Left colon (tissue), 2 donors: ENCODE results near the gene CD82. TPM values are rescaled to one million over a fixed set of nuclear protein-coding genes. Genes with fewer than 3 reads are reported as not detected.

Source experiments
- ATAC-seq: fragments of 200-7000 bp; cut with Tn5 transposase; one replicate; pipeline ENCODE4 v1.9.1; 2020; ENCODE audit warnings: mild to moderate bottlenecking, moderate library complexity
- DNase-seq, 2 donors: peaks; one replicate each; pipeline ENCODE4 v3.0.0-alpha.2; 2020
- intact Hi-C, 2 donors: fragments of 100-400 bp; cut with DNase I in 1 of 2; cut with micrococcal nuclease in 1 of 2; formaldehyde crosslinking; loops; one replicate each; pipeline versions ENCODE4 v1.11.2 to v1.14.0; 2022; cut with DNase I, micrococcal nuclease
- total RNA-seq, 2 donors: library from RNA; stranded (reverse); fragmentation: NEBNext Ultra II Directional; extraction: Animal tissue kit (Norgen Biotek cat#: 25700); gene quantifications; one replicate each; pipeline ENCODE4 v1.2.1, GENCODE V29; 2021
- donor health status: DM: no; HTN: no; CAD: no.
- donor health status: DM: yes; HTN: yes; CAD: no.

Gene CD82
- total RNA-seq, 2 donors from 2014 or later = 30.0 to 36.1 TPM

GRCh38 chr11:44607987-44608386 lies 42.5 kb downstream of the CD82 start:
- ATAC-seq = peak; percentile 22
- DNase-seq = no peak

GRCh38 chr11:44608651-44608990 lies 43.2 kb downstream of the CD82 start:
- DNase-seq (no peak), ATAC-seq (no peak)
- intact Hi-C loops = no loop called here

More at GRCh38 chr11:44607987-44608386, 42.5 kb downstream of the CD82 start:
- intact Hi-C loops = no loop called here

- DNase-seq (no peak), ATAC-seq (peak; percentile 34)
- intact Hi-C loops = no loop called here
These were observed 43.7 kb downstream of the CD82 start for GRCh38 chr11:44608991-44609782.

- intact Hi-C loops = no loop called here
- DNase-seq (no peak), ATAC-seq (no peak)
These were observed 44.3 kb downstream of the CD82 start for GRCh38 chr11:44609783-44610155.

- DNase-seq = no peak
- no peak for ATAC-seq
- intact Hi-C loops = no loop called here
These were observed 44.9 kb downstream of the CD82 start for GRCh38 chr11:44610186-44610955.

GRCh38 chr11:44611088-44611487 lies 45.6 kb downstream of the CD82 start:
- ATAC-seq (no peak), DNase-seq (no peak)
- intact Hi-C loops = no loop called here

GRCh38 chr11:44611687-44612434 lies 46.4 kb downstream of the CD82 start:
- ATAC-seq (no peak), DNase-seq (no peak)
- intact Hi-C loops = no loop called here

- ATAC-seq = no peak
- no peak for DNase-seq
- intact Hi-C loops = no loop called here
These were observed 47.7 kb downstream of the CD82 start for GRCh38 chr11:44613153-44613552.

GRCh38 chr11:44614281-44614775 lies 48.9 kb downstream of the CD82 start:
- ATAC-seq = no peak
- intact Hi-C loops = no loop called here
- DNase-seq = no peak

GRCh38 chr11:44615041-44615755 lies 49.7 kb downstream of the CD82 start:
- no peak for DNase-seq

GRCh38 chr11:44615913-44616791 lies 50.7 kb downstream of the CD82 start:
- DNase-seq (peak; percentile 5 to 7), ATAC-seq (no peak)
- intact Hi-C loops = loop anchor here (1.0 to 5.0 kb wide), 3 partner anchors 59 to 296 kb away; no protein-coding TSS in a partner anchor

More at GRCh38 chr11:44615041-44615755, 49.7 kb downstream of the CD82 start:
- intact Hi-C loops = loop anchor here (1.0 to 5.0 kb wide), 3 partner anchors 58 to 297 kb away; no protein-coding TSS in a partner anchor
- no peak for ATAC-seq

- intact Hi-C loops = loop anchor here (5.0 kb wide), 2 partner anchors 61 to 294 kb away; no protein-coding TSS in a partner anchor
- ATAC-seq (no peak), DNase-seq (peak in 1 of 2 donors; percentile 24)
These were observed 52.4 kb downstream of the CD82 start for GRCh38 chr11:44617671-44618461.

- no peak for ATAC-seq
- intact Hi-C loops = loop anchor here (5.0 kb wide), 2 partner anchors 61 to 294 kb away; no protein-coding TSS in a partner anchor
These were observed 53.3 kb downstream of the CD82 start for GRCh38 chr11:44618561-44619425.

GRCh38 chr11:44620328-44620725 lies 54.9 kb downstream of the CD82 start:
- DNase-seq (peak in 1 of 2 donors; percentile 18), ATAC-seq (no peak)
- intact Hi-C loops = loop anchor here in 1 of 2 donors (10.0 kb wide), 1 partner anchor 294 kb away; no protein-coding TSS in a partner anchor

More at GRCh38 chr11:44618561-44619425, 53.3 kb downstream of the CD82 start:
- DNase-seq = peak in 1 of 2 donors; percentile 19

- peak; percentile 83 for ATAC-seq
- intact Hi-C loops = loop anchor here in 1 of 2 donors (10.0 kb wide), 1 partner anchor 294 kb away; no protein-coding TSS in a partner anchor
- peak; percentile 51 to 76 for DNase-seq
These were observed 55.7 kb downstream of the CD82 start for GRCh38 chr11:44621140-44621681.
